ENCODE measurements around the gene VGLL1. TPM values are rescaled to one million over a fixed set of nuclear protein-coding genes. Genes with fewer than 3 reads are reported as not detected.

The VGLL1 gene
- total RNA-seq, 1 donor from 2014 or later, result not detected

- peak overlapping the region; percentile 42 for H3K4me3 Mint-ChIP-seq
- H3K4me1 Mint-ChIP-seq (ENCODE audit: low read depth), result peaks cover 42% of the 10 kb centered on the region
- no peaks in the 10 kb centered on the region for H3K27me3 Mint-ChIP-seq (ENCODE audit: insufficient read depth)
- DNase-seq (ENCODE audit: low spot score), result peak; percentile 63
- H3K36me3 Mint-ChIP-seq (ENCODE audit: low read depth), result no peaks in the 10 kb centered on the region
- no peaks in the 10 kb centered on the region for H3K9me3 Mint-ChIP-seq
- H3K27ac Mint-ChIP-seq, result peak overlapping the region; percentile 80
- intact Hi-C loops (cut with micrococcal nuclease), result loop anchor here (1.0 to 10.0 kb wide), 4 partner anchors 8 to 553 kb away; no protein-coding TSS in a partner anchor
Measured at GRCh38 chrX:136577552-136577951, 45.5 kb downstream of the VGLL1 start.

- Mint-ChIP-seq H3K36me3 (ENCODE audit: low read depth) (no peaks in the 10 kb centered on the region), H3K4me3 (no peak overlapping the region), H3K27ac (no peak overlapping the region), H3K4me1 (ENCODE audit: low read depth) (peaks cover 44% of the 10 kb centered on the region), H3K27me3 (ENCODE audit: insufficient read depth) (no peaks in the 10 kb centered on the region), H3K9me3 (no peaks in the 10 kb centered on the region)
- DNase-seq (ENCODE audit: low spot score), result no peak
- intact Hi-C loops (cut with micrococcal nuclease), result loop anchor here (10.0 kb wide), 1 partner anchor 474 kb away; no protein-coding TSS in a partner anchor
Measured at GRCh38 chrX:136580316-136580715, 48.3 kb downstream of the VGLL1 start.

GRCh38 chrX:136582624-136583023, 50.6 kb downstream of the VGLL1 start:
- Mint-ChIP-seq H3K9me3 (no peaks in the 10 kb centered on the region), H3K4me1 (ENCODE audit: low read depth) (peaks cover 58% of the 10 kb centered on the region), H3K27me3 (ENCODE audit: insufficient read depth) (no peaks in the 10 kb centered on the region), H3K36me3 (ENCODE audit: low read depth) (no peaks in the 10 kb centered on the region), H3K27ac (no peak overlapping the region), H3K4me3 (no peak overlapping the region)
- DNase-seq (ENCODE audit: low spot score), result no peak
- intact Hi-C loops (cut with micrococcal nuclease), result loop anchor here (10.0 kb wide), 1 partner anchor 472 kb away; no protein-coding TSS in a partner anchor

GRCh38 chrX:136584545-136584944, 52.5 kb downstream of the VGLL1 start:
- no peaks in the 10 kb centered on the region for H3K36me3 Mint-ChIP-seq (ENCODE audit: low read depth)
- peaks cover 59% of the 10 kb centered on the region for H3K4me1 Mint-ChIP-seq (ENCODE audit: low read depth)
- intact Hi-C loops (cut with micrococcal nuclease), result loop anchor here (1.0 to 10.0 kb wide), 5 partner anchors 32 to 470 kb away; partner anchors contain the start of gene HTATSF1

GRCh38 chrX:136585262-136585661, 53.2 kb downstream of the VGLL1 start:
- H3K4me1 Mint-ChIP-seq (ENCODE audit: low read depth), result peaks cover 59% of the 10 kb centered on the region
- H3K27me3 Mint-ChIP-seq (ENCODE audit: insufficient read depth), result no peaks in the 10 kb centered on the region
- no peak for DNase-seq (ENCODE audit: low spot score)
- intact Hi-C loops (cut with micrococcal nuclease), result loop anchor here (1.0 to 10.0 kb wide), 5 partner anchors 8 to 470 kb away; partner anchors contain the start of gene HTATSF1
- H3K27ac Mint-ChIP-seq, result peak overlapping the region; percentile 90
- peak overlapping the region; percentile 53 for H3K4me3 Mint-ChIP-seq
- no peaks in the 10 kb centered on the region for H3K9me3 Mint-ChIP-seq
- no peaks in the 10 kb centered on the region for H3K36me3 Mint-ChIP-seq (ENCODE audit: low read depth)

More at GRCh38 chrX:136584545-136584944, 52.5 kb downstream of the VGLL1 start:
- Mint-ChIP-seq H3K9me3 (no peaks in the 10 kb centered on the region), H3K4me3 (peak overlapping the region; percentile 53), H3K27me3 (ENCODE audit: insufficient read depth) (no peaks in the 10 kb centered on the region), H3K27ac (peak overlapping the region; percentile 90)
- no peak for DNase-seq (ENCODE audit: low spot score)

GRCh38 chrX:136585960-136586359, 53.9 kb downstream of the VGLL1 start:
- DNase-seq (ENCODE audit: low spot score), result no peak
- Mint-ChIP-seq H3K27me3 (ENCODE audit: insufficient read depth) (no peaks in the 10 kb centered on the region), H3K4me1 (ENCODE audit: low read depth) (peaks cover 59% of the 10 kb centered on the region), H3K4me3 (peak overlapping the region; percentile 43), H3K36me3 (ENCODE audit: low read depth) (no peaks in the 10 kb centered on the region), H3K9me3 (no peaks in the 10 kb centered on the region), H3K27ac (peak overlapping the region; percentile 90)
- intact Hi-C loops (cut with micrococcal nuclease), result loop anchor here (1.0 to 10.0 kb wide), 6 partner anchors 9 to 469 kb away; partner anchors contain the start of genes HTATSF1 and MAP7D3

- DNase-seq (ENCODE audit: low spot score), result no peak
- Mint-ChIP-seq H3K9me3 (no peaks in the 10 kb centered on the region), H3K27me3 (ENCODE audit: insufficient read depth) (no peaks in the 10 kb centered on the region), H3K27ac (peak overlapping the region; percentile 90), H3K36me3 (ENCODE audit: low read depth) (no peaks in the 10 kb centered on the region), H3K4me3 (peak overlapping the region; percentile 43), H3K4me1 (ENCODE audit: low read depth) (peaks cover 59% of the 10 kb centered on the region)
- intact Hi-C loops (cut with micrococcal nuclease), result loop anchor here (2.0 to 10.0 kb wide), 2 partner anchors 336 to 468 kb away; partner anchors contain the start of gene MAP7D3
Measured at GRCh38 chrX:136586386-136586785, 54.4 kb downstream of the VGLL1 start.

- peaks cover 59% of the 10 kb centered on the region for H3K4me1 Mint-ChIP-seq (ENCODE audit: low read depth)
- no peaks in the 10 kb centered on the region for H3K27me3 Mint-ChIP-seq (ENCODE audit: insufficient read depth)
- H3K27ac Mint-ChIP-seq, result peak overlapping the region; percentile 89
- intact Hi-C loops (cut with micrococcal nuclease), result loop anchor here (2.0 to 10.0 kb wide), 2 partner anchors 337 to 467 kb away; partner anchors contain the start of gene MAP7D3
- no peaks in the 10 kb centered on the region for H3K36me3 Mint-ChIP-seq (ENCODE audit: low read depth)
- H3K9me3 Mint-ChIP-seq, result no peaks in the 10 kb centered on the region
- H3K4me3 Mint-ChIP-seq, result peak overlapping the region; percentile 4
- DNase-seq (ENCODE audit: low spot score), result no peak
Measured at GRCh38 chrX:136587532-136587931, 55.5 kb downstream of the VGLL1 start.

- no peak for DNase-seq (ENCODE audit: low spot score)
- H3K4me3 Mint-ChIP-seq, result peak overlapping the region; percentile 4
- no peaks in the 10 kb centered on the region for H3K36me3 Mint-ChIP-seq (ENCODE audit: low read depth)
- H3K27me3 Mint-ChIP-seq (ENCODE audit: insufficient read depth), result no peaks in the 10 kb centered on the region
- peak overlapping the region; percentile 89 for H3K27ac Mint-ChIP-seq
- intact Hi-C loops (cut with micrococcal nuclease), result loop anchor here (1.0 to 10.0 kb wide), 4 partner anchors 10 to 467 kb away; no protein-coding TSS in a partner anchor
- no peaks in the 10 kb centered on the region for H3K9me3 Mint-ChIP-seq
- H3K4me1 Mint-ChIP-seq (ENCODE audit: low read depth), result peaks cover 59% of the 10 kb centered on the region
Measured at GRCh38 chrX:136588036-136588435, 56.0 kb downstream of the VGLL1 start.

GRCh38 chrX:136589966-136590365, 58.0 kb downstream of the VGLL1 start:
- Mint-ChIP-seq H3K9me3 (peaks cover 6% of the 10 kb centered on the region), H3K27ac (no peak overlapping the region), H3K4me1 (ENCODE audit: low read depth) (peaks cover 57% of the 10 kb centered on the region), H3K4me3 (no peak overlapping the region), H3K36me3 (ENCODE audit: low read depth) (peaks cover 4% of the 10 kb centered on the region), H3K27me3 (ENCODE audit: insufficient read depth) (no peaks in the 10 kb centered on the region)
- no peak for DNase-seq (ENCODE audit: low spot score)
- intact Hi-C loops (cut with micrococcal nuclease), result loop anchor here (2.0 to 10.0 kb wide), 3 partner anchors 37 to 465 kb away; no protein-coding TSS in a partner anchor

GRCh38 chrX:136597356-136597755, 65.3 kb downstream of the VGLL1 start:
- Mint-ChIP-seq H3K27ac (no peak overlapping the region), H3K4me3 (no peak overlapping the region)

GRCh38 chrX:136597954-136598353, 65.9 kb downstream of the VGLL1 start:
- H3K27ac Mint-ChIP-seq, result peak overlapping the region; percentile 88
- H3K27me3 Mint-ChIP-seq (ENCODE audit: insufficient read depth), result no peaks in the 10 kb centered on the region
- H3K4me3 Mint-ChIP-seq, result no peak overlapping the region
- H3K4me1 Mint-ChIP-seq (ENCODE audit: low read depth), result peaks cover 52% of the 10 kb centered on the region
- peaks cover 6% of the 10 kb centered on the region for H3K9me3 Mint-ChIP-seq
- intact Hi-C loops (cut with micrococcal nuclease), result loop anchor here (1.0 kb wide), 1 partner anchor 10 kb away; no protein-coding TSS in a partner anchor
- DNase-seq (ENCODE audit: low spot score), result no peak
- H3K36me3 Mint-ChIP-seq (ENCODE audit: low read depth), result peaks cover 5% of the 10 kb centered on the region

More at GRCh38 chrX:136597356-136597755, 65.3 kb downstream of the VGLL1 start:
- H3K36me3 Mint-ChIP-seq (ENCODE audit: low read depth), result peaks cover 5% of the 10 kb centered on the region
- H3K9me3 Mint-ChIP-seq, result peaks cover 6% of the 10 kb centered on the region
- no peak for DNase-seq (ENCODE audit: low spot score)
- no peaks in the 10 kb centered on the region for H3K27me3 Mint-ChIP-seq (ENCODE audit: insufficient read depth)
- H3K4me1 Mint-ChIP-seq (ENCODE audit: low read depth), result peaks cover 52% of the 10 kb centered on the region
- intact Hi-C loops (cut with micrococcal nuclease), result no loop called here

- Mint-ChIP-seq H3K4me1 (ENCODE audit: low read depth) (peaks cover 52% of the 10 kb centered on the region), H3K9me3 (peaks cover 6% of the 10 kb centered on the region), H3K4me3 (peak overlapping the region; percentile 45), H3K36me3 (ENCODE audit: low read depth) (peaks cover 5% of the 10 kb centered on the region), H3K27ac (peak overlapping the region; percentile 88), H3K27me3 (ENCODE audit: insufficient read depth) (no peaks in the 10 kb centered on the region)
- no peak for DNase-seq (ENCODE audit: low spot score)
- intact Hi-C loops (cut with micrococcal nuclease), result loop anchor here (1.0 kb wide), 1 partner anchor 10 kb away; no protein-coding TSS in a partner anchor
Measured at GRCh38 chrX:136598631-136599030, 66.6 kb downstream of the VGLL1 start.
